D341Med (cell line): Measurements from ENCODE around the gene RCOR3.

Experiments used
- DNase-seq: peaks from one replicate; pipeline ENCODE4 v3.0.0; 2012; ENCODE audit warnings: low spot score

Gene RCOR3

DNA sequence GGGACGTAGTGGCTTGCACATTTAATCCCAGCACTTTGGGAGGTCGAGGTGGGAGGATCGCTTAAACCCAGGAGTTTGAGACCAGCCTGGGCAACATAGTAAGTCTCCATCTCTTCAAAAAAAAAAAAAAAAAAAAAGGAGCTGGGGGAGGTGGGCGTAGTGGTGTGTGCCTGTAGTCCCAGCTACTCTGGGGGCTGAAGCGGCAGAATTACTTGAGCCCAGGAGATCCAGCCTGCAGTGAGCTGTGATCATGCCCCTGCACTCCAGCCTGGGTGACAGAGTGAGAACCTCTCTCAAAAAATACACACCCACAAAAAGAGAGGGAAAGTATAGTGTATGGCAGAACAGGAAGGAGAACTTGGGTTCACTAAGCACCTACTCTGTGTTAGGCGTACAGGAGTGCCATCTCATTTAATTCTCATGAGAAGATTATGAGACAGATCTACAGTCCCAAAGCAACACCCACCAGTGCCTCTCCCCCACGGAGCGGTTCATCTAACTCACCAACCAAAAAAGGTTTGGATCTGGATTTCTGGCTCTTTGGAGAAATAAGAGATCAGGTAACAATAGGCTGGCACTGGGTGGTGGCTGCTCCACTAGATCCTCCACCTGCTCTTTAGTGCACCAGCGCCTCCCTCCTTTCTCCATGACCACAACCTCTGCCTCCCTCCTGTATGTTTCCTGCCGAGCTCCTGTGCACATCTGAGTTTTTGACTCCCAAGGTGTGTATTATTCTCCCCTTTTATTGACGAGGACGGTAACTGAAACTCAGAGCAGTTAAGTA, 66.0 kb downstream of the RCOR3 start:
- DNase-seq, result no peak

- no peak for DNase-seq
Observed at GRCh38 chr1:211326140-211326527, 67.0 kb downstream of the RCOR3 start.

- peak; percentile 82 for DNase-seq
Observed at GRCh38 chr1:211326528-211327345, 67.6 kb downstream of the RCOR3 start, which contains the start of gene TRAF5. TRAF5 (plus strand) TSS chr1:211326833; CDS start chr1:211353240, 26,407 bp downstream.

- DNase-seq, result no peak
Observed at GRCh38 chr1:211327346-211327921, 68.3 kb downstream of the RCOR3 start.

- DNase-seq, result no peak
Observed at GRCh38 chr1:211328084-211328694, 69.0 kb downstream of the RCOR3 start.

DNA sequence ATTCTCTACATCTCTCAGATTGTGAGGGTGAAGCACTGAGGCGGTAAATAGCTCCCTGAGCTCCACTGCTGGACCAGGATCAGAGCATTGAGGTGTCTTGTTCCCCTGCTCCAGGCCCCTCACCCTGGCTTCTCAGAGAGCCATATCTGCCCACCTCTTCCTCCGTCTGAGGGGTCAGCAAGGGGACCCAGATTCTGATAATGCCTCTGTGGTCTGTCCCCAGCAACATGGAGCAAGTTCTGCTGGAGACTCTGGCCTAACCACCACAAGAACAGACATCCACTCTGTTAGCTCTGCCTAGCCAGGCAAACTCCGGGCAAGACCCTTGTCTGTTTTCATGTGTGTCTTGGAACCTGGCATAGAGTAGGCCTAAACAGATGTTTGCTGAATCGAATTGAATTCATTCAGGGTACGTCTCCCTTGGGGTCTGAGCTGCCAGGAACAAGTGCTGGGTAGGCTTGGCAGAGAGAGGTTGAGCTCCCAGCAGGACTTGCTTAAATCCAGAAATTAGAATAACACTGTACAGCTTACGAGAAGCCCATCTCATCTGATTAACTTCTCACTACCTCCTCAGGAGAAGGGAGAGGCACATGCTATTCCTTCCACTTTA, 69.8 kb downstream of the RCOR3 start:
- DNase-seq, result no peak

DNA sequence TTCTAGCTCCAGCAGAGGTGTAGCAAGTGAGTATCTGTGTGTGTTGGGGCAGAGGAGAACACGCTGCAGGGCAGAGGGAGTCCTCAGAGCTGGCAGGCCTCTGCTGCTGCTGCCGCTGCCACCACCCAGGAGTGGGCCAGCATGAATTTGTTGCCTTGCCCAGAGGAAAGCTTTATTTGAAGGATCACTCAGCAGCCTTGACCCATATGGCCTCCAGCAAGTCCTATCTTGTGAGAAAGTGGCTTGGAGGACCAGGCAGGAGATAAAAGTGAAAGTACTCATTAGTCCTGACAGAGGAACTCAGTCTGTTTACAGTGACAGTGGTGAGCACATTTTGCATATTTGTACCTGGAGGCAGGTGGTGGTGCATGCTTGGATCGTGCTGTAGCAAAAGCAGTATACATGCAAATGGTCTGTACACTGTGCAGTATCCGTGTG, 70.6 kb downstream of the RCOR3 start:
- DNase-seq, result no peak

DNA sequence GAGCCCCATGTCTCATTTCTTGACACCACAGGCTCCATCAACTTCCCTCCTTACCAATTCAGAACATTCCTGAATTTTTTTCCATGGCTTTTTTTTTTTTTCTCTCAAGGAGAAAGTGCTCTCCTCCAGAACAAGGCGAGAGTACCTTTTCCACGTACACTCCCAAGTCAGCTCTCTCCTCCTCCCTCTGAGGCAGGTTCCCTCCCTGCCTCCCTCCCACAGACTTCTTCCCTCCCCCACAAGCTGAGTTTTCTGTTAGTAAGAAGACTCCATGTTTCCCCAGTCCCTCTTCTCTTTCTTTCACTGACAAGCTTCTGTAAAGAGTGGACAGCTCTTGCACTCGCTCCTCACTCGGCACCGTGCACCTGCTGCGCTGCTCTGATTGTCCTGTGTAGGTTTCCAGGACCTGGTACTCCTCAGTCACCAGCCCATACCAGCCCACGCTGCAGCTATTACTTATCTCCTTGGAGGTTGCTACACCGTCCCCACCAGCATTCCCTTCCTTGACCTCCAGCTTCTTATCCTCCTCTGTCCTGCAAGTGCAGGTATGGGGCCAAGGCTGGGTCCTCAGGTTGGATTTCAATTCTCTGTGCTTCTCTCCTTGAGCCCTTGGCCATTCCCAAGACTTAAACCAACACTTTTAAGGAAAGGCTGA, 71.2 kb downstream of the RCOR3 start:
- DNase-seq, result no peak

DNA sequence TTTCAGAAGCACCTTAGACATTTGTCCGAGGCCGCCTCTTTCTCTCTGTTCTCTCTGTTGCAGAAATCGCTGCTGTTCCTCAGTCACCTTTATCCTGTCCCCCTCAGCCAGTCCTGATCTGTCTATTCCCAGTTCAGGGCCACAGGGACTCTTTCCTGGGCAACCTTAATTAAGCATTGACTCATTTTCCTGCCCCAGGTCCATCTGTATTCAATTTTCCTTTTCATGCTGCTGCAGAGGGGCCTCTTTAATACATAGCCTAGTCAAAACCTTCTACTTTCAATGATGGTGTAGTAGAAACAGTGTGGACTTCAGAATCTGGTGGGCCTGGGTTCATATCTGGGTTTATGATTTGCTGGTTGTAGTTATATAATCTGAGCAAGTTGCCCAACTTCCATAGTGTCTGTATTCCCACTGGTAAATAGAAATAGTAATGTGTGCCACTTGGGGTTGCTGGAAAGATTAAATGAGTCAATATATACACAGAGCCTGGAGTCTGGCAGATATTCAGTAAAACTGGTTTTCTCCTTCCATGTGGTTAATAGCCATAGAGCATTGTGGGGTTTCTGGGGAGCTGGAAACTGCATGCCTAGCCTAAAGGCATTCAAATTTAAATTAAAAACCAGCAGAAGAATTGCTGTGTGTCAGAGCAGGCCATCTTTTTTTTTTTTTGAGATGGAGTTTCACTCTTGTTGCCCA, 72.0 kb downstream of the RCOR3 start:
- no peak for DNase-seq

- no peak for DNase-seq
Observed at GRCh38 chr1:211332036-211332616, 73.0 kb downstream of the RCOR3 start.

- DNase-seq, result no peak
Observed at GRCh38 chr1:211332830-211333229, 73.7 kb downstream of the RCOR3 start.

DNA sequence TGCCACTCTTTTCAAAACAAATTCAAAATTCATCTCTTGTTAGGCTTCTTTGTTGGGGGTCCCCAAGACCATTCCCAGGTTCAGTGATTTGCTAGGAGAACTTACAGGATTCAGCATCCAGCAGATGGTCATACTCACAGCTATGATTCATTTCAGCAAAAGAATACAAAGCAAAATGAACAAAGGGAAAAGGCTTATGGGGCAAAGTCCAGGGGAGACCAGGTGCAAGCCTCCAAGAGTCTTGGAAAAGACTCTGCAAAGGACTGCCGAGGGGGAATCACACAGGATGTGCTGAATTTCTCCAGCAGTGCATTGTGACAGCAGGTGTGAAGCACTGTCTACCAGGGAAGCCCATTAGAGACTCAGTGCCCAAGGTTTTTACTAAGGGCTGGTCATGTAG, 74.7 kb downstream of the RCOR3 start:
- DNase-seq, result no peak

DNA sequence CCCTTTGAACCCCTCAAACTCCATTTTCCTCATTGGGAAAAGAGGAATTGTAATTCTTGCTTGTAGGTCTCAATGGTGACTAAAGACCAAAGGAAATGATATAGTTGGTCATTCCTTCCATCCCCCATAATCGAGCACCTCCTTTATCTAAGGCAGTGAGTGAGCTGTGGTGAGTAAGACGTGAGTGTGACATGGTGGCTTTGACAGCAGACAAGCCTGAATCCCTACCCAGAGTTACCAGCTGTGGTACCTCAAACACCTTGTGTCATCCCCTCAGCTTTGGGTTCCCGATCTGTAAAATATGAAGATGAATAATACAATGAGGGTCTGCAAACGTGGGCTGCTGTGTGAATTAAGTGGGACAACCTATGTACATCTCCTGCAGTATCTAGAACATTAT, 75.8 kb downstream of the RCOR3 start:
- DNase-seq, result no peak

- DNase-seq, result no peak
Observed at GRCh38 chr1:211335522-211336157, 76.5 kb downstream of the RCOR3 start.

GRCh38 chr1:211336161-211336560, 77.0 kb downstream of the RCOR3 start:
- no peak for DNase-seq

- DNase-seq, result no peak
Observed at GRCh38 chr1:211336775-211337174, 77.6 kb downstream of the RCOR3 start.

- DNase-seq, result no peak
Observed at GRCh38 chr1:211337430-211338223, 78.5 kb downstream of the RCOR3 start.

GRCh38 chr1:211338224-211338620, 79.1 kb downstream of the RCOR3 start:
- DNase-seq, result no peak

DNA sequence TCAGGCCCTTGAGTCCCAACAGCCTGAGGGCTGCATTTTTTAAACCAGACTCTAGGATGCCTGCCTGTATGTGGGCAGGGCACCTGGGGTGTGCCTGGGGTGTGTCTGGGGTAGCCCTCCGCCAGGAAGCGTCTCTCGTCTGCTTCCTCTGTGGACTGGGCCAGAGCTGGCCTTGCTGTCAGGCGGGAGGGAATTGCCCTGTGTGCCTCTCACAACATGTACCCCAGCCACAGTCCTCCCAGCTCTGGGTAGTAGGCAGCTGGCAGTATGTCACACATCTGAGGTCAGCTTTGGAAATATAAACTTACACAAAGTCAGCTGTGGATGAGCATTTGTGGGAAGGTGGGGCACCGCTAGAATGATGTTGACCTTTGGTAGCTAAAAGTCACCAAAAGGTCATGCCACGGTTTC, 80.5 kb downstream of the RCOR3 start:
- no peak for DNase-seq
